ENCODE results near the gene SSC4D.
A peak's percentile ranks its signal among the peaks of the same experiment; 100 is the strongest.

The SSC4D gene

GRCh38 chr7:76358011-76358480 lies 51.5 kb downstream of the SSC4D start:
- TF ChIP-seq REST (IDR thresholded peaks at IDR 0.05; ENCODE audit: insufficient read depth in 1 of 2, low read depth in 2 of 2, low read length in 2 of 2) (0 out of 4 replicates have a peak, but pooled peaks of 1 of the 2 experiments have one; percentile 2), SIN3A (IDR thresholded peaks at IDR 0.05; ENCODE audit: borderline replicate concordance, insufficient read depth, low read length) (no peak)

GRCh38 chr7:76357475-76358010 lies 52.0 kb downstream of the SSC4D start:
- TF ChIP-seq SIN3A (IDR thresholded peaks at IDR 0.05; ENCODE audit: borderline replicate concordance, insufficient read depth, low read length) (no peak), FOXP2 (optimal IDR thresholded peaks at IDR 0.05; ENCODE audit: borderline replicate concordance, extremely low read depth, extremely low read length, insufficient read depth) (no peak), REST (IDR thresholded peaks at IDR 0.05; ENCODE audit: insufficient read depth in 1 of 2, low read depth in 2 of 2, low read length in 2 of 2) (no peak), TAF1 (IDR thresholded peaks at IDR 0.05; ENCODE audit: borderline replicate concordance, insufficient read depth, low read length) (no peak), POLR2AphosphoS5 (IDR thresholded peaks at IDR 0.05; ENCODE audit: low read depth, low read length) (no peak)

GRCh38 chr7:76356823-76357222 lies 52.7 kb downstream of the SSC4D start:
- TF ChIP-seq POLR2AphosphoS5 (IDR thresholded peaks at IDR 0.05; ENCODE audit: low read depth, low read length) (no peak; the same call in 1 of the 2 replicates), SIN3A (IDR thresholded peaks at IDR 0.05; ENCODE audit: borderline replicate concordance, insufficient read depth, low read length) (peak; percentile 36; the same call in 1 of the 2 replicates)

GRCh38 chr7:76356115-76356514 lies 53.4 kb downstream of the SSC4D start:
- no peak for TF ChIP-seq SIN3A (IDR thresholded peaks at IDR 0.05; ENCODE audit: borderline replicate concordance, insufficient read depth, low read length)
- TF ChIP-seq TAF1 (IDR thresholded peaks at IDR 0.05; ENCODE audit: borderline replicate concordance, insufficient read depth, low read length): no peak
- no peak for TF ChIP-seq POLR2AphosphoS5 (IDR thresholded peaks at IDR 0.05; ENCODE audit: low read depth, low read length)
- no peak for TF ChIP-seq FOXP2 (optimal IDR thresholded peaks at IDR 0.05; ENCODE audit: borderline replicate concordance, extremely low read depth, extremely low read length, insufficient read depth)
- TF ChIP-seq REST (IDR thresholded peaks at IDR 0.05; ENCODE audit: insufficient read depth in 1 of 2, low read depth in 2 of 2, low read length in 2 of 2): no peak

- no peak for TF ChIP-seq REST (IDR thresholded peaks at IDR 0.05; ENCODE audit: insufficient read depth in 1 of 2, low read depth in 2 of 2, low read length in 2 of 2)
- no peak for TF ChIP-seq POLR2AphosphoS5 (IDR thresholded peaks at IDR 0.05; ENCODE audit: low read depth, low read length)
These were observed 54.3 kb downstream of the SSC4D start for GRCh38 chr7:76354981-76355730.
